Peyer's patch (tissue), 4 donors: Measurements from ENCODE around the gene ADAM12. TPM values are rescaled to one million over a fixed set of nuclear protein-coding genes. Genes with fewer than 3 reads are reported as not detected.

Experiments used
- DNase-seq, 3 donors: peaks; one replicate each; pipeline ENCODE4 v3.0.0-alpha.2; 2017 to 2019
- H3K27ac ChIP-seq, 4 donors: fragments of 200-600 bp; sonication (generic); one replicate each; pipeline ENCODE4 v1.5.1; 2016 to 2019
- H3K27me3 ChIP-seq, 2 donors: fragments of 200-600 bp; sonication (generic); one replicate each; pipeline ENCODE4 v1.5.1; 2019
- H3K36me3 ChIP-seq, 3 donors: fragments of 200-600 bp; sonication (generic); one replicate each; pipeline ENCODE4 v1.5.1; 2016 to 2019
- H3K4me1 ChIP-seq, 4 donors: fragments of 200-600 bp; sonication (generic); one replicate each; pipeline ENCODE4 v1.5.1; 2016 to 2019
- H3K4me3 ChIP-seq, 4 donors: fragments of 200-600 bp; sonication (generic); 1 replicate in 3 of 4; 2 replicates in 1 of 4; pipeline ENCODE4 v1.5.1; 2016 to 2019; ENCODE audit warnings: mild to moderate bottlenecking in 1 of 4
- H3K9me3 ChIP-seq, 4 donors: fragments of 200-600 bp; sonication (generic); one replicate each; pipeline ENCODE4 v1.5.1; 2016 to 2019; ENCODE audit warnings: mild to moderate bottlenecking in 1 of 4
- POLR2A ChIP-seq, 2 donors: fragments of 450-650 bp; IDR thresholded peaks; one replicate each; pipeline ENCODE4 v1.5.1; 2017; ENCODE audit warnings: antibody characterized with exemption in 2 of 2, mild to moderate bottlenecking in 2 of 2, moderate library complexity in 2 of 2
- total RNA-seq, 4 donors: library from RNA; depleted of rRNA; stranded (reverse); fragments of >200 nt; gene quantifications; one replicate each; pipeline ENCODE4 v1.1.0, GENCODE V29; 2016
- TF ChIP-seq, protein P1 (sequence below), 6 experiments: fragments of 450-650 bp in 4 of 6; fragments of 200-600 bp in 2 of 6; sonication (generic) in 1 of 6; IDR thresholded peaks; one replicate each; pipeline ENCODE4 v1.5.1; 2017 to 2019; ENCODE audit warnings: antibody characterized with exemption in 6 of 6, mild to moderate bottlenecking in 3 of 6, moderate library complexity in 1 of 6

The ADAM12 gene
- total RNA-seq, 4 donors from 2014 or later = 0.13 to 2.5 (median 0.66) TPM

DNA sequence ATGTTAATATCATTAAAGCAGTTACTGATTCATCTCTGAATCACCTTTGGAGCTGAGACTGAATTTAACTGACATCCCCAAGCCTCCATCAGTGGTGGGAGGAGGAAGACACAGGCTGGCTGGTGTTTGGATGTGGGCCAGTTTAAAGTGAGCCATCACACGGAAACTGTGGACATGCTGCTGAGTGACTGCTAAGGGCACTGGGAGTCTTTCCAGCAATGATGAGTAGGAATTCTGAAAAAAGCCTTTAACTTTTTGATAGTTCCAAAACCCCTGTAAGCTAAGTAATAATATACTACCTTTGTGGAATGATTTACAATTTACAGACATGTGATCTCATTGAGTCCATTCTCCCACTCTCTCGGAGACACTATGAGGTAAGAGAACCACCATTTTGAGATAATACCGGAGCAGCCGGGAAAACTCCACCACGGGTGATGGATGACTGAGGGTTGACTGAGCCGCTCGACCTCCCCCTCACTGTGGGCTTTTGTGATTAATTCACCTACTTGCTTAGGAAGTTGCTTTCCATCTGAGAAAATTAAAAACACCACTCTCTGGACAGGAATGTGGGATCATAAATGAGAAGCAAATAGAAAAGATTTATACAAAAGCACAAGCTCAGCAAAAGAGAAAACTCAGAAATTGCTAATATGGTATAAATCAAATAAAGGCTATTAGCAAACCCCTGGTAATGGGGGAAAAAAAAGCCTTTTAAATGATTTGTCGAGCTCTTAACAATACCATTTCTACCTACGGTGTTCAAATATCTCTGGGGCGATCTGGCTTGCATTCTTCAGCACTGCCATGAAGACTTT, 297.2 kb downstream of the ADAM12 start:
- Histone ChIP-seq H3K4me3 (no peak overlapping the region), H3K9me3 (no peaks in the 10 kb centered on the region), H3K4me1 (no peaks in the 10 kb centered on the region), H3K27ac (no peak overlapping the region), H3K27me3 (no peaks in the 10 kb centered on the region), H3K36me3 (no peaks in the 10 kb centered on the region)
- TF ChIP-seq POLR2A (IDR thresholded peaks at IDR 0.05) = no peak
- TF ChIP-seq, protein P1, sequence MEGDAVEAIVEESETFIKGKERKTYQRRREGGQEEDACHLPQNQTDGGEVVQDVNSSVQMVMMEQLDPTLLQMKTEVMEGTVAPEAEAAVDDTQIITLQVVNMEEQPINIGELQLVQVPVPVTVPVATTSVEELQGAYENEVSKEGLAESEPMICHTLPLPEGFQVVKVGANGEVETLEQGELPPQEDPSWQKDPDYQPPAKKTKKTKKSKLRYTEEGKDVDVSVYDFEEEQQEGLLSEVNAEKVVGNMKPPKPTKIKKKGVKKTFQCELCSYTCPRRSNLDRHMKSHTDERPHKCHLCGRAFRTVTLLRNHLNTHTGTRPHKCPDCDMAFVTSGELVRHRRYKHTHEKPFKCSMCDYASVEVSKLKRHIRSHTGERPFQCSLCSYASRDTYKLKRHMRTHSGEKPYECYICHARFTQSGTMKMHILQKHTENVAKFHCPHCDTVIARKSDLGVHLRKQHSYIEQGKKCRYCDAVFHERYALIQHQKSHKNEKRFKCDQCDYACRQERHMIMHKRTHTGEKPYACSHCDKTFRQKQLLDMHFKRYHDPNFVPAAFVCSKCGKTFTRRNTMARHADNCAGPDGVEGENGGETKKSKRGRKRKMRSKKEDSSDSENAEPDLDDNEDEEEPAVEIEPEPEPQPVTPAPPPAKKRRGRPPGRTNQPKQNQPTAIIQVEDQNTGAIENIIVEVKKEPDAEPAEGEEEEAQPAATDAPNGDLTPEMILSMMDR (IDR thresholded peaks at IDR 0.05) = no peak
- DNase-seq = no peak

DNA sequence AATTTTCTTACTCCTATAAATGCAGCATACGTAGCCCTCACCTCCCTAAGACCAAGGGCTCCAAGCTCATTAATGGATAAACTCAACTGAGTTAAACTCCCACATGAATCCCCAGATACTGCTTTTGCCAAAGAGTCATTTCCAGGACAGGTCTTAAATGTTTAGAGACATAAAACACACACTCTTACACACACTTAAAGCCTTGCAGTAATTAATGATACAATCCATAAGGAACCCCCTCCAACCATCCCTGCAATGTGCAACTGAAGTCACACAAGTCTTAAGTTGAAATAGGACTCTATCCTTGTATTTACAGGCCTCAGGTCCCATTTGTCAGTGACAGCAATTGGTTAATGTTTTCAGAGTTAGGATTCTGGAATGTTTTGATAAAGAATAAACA, 297.8 kb downstream of the ADAM12 start:
- H3K4me1 ChIP-seq = no peaks in the 10 kb centered on the region
- H3K4me3 ChIP-seq = no peak overlapping the region

DNA sequence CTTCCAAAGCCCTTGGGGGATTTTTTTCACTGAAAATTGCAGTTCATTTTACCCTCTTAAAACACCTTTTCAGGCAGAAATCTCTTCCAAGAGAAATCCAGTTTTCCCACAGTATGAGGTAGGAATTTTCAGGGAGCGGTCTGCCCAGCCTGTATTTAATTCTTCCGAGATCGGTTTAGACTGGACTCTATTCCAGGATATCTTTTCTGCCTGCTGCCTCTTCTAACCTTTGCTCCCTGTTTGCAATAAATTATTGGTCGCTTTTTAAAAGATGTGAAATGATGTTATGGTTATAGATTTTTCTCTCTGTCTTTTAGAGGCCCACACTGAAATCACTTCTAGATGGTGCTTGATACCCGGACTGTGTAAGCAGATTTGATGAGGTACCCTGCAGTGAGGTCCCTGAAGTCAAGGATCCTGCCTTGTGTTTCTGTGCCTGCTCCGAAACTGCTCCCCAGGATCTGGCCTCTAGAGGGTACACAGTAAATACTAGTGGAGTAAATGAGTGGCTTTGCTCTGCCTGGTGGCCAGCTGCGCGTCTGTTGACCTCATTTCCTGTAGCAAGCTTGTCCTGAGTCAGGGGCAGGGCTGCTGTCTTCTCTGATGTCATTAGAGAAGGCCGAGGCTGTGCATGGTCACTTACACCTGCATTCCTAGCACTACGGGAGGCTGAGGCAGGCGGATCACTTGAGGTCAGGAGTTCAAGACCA, 300.3 kb downstream of the ADAM12 start:
- H3K36me3 ChIP-seq = no peaks in the 10 kb centered on the region
- no peak for DNase-seq
- H3K9me3 ChIP-seq = no peaks in the 10 kb centered on the region
- no peaks in the 10 kb centered on the region for H3K4me1 ChIP-seq
- TF ChIP-seq, protein P1 (IDR thresholded peaks at IDR 0.05) = no peak
- TF ChIP-seq POLR2A (IDR thresholded peaks at IDR 0.05) = no peak
- H3K4me3 ChIP-seq = no peak overlapping the region
- H3K27me3 ChIP-seq = no peaks in the 10 kb centered on the region
- H3K27ac ChIP-seq = no peak overlapping the region

More for the DNA sequence above, 297.8 kb downstream of the ADAM12 start:
- no peak overlapping the region for H3K27ac ChIP-seq
- H3K36me3 ChIP-seq = no peaks in the 10 kb centered on the region
- no peaks in the 10 kb centered on the region for H3K9me3 ChIP-seq
- TF ChIP-seq POLR2A (IDR thresholded peaks at IDR 0.05) = no peak
- TF ChIP-seq, protein P1 (IDR thresholded peaks at IDR 0.05) = no peak
- H3K27me3 ChIP-seq = no peaks in the 10 kb centered on the region
- DNase-seq = no peak

DNA sequence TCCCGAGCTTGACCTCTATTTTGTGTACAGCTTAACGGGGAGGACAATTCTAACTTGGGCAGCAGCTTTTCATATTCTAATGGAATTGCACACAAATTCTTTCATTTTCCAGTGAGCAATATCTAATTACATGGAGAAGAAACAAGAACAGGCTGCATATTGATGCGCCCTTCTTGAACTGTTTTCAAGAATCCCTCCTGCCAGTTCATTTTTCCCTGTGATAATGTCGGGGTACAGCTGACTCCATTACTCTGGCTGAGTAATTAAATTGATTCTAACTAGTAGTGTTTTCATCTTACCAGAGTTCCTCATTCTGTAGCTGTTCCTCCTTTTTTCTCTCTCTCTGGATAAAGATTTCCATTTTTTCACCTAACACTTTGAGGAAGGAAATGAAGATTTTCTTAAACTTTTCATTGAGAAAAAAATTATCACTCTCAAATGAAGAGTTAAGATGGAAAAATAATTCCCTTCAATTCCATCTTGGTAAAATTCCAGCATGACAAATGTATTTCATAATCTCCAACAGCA, 301.1 kb downstream of the ADAM12 start:
- no peak for TF ChIP-seq POLR2A (IDR thresholded peaks at IDR 0.05)
- TF ChIP-seq, protein P1 (IDR thresholded peaks at IDR 0.05) = no peak
- DNase-seq = no peak
- no peaks in the 10 kb centered on the region for H3K36me3 ChIP-seq
- H3K27ac ChIP-seq = no peak overlapping the region
- no peak overlapping the region for H3K4me3 ChIP-seq
- no peaks in the 10 kb centered on the region for H3K9me3 ChIP-seq
- H3K4me1 ChIP-seq = no peaks in the 10 kb centered on the region
- no peaks in the 10 kb centered on the region for H3K27me3 ChIP-seq

DNA sequence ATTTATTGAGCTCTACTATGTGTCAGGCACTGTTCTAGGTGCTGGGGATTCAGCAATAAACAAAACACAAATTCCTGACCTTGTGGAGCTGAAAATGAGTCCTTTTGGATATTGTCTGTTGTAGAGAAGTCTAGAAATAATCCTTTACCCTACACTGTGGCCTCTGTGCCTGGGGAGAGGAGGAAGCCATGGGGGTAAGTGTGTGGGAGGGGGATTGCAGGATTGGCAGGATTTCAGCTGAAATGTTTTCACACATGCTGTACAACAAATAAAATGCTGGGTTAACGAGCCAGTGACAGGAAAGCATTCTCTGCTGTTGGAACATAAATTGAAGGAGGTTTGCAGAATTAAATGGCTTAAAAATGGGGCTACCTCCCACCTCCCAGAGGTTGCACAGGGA, 302.5 kb downstream of the ADAM12 start:
- DNase-seq = no peak
- H3K36me3 ChIP-seq = no peaks in the 10 kb centered on the region
- no peaks in the 10 kb centered on the region for H3K4me1 ChIP-seq
- H3K27ac ChIP-seq = no peak overlapping the region
- no peak overlapping the region for H3K4me3 ChIP-seq
- TF ChIP-seq, protein P1 (IDR thresholded peaks at IDR 0.05) = no peak
- TF ChIP-seq POLR2A (IDR thresholded peaks at IDR 0.05) = no peak
- H3K9me3 ChIP-seq = no peaks in the 10 kb centered on the region
- H3K27me3 ChIP-seq = no peaks in the 10 kb centered on the region
